Immature natural killer cell (primary cell): ENCODE data around the gene MAP4K4. TPM values are rescaled to one million over a fixed set of nuclear protein-coding genes. Genes with fewer than 3 reads are reported as not detected.
A peak's percentile ranks its signal among the peaks of the same experiment; 100 is the strongest.

Source experiments
- DNase-seq, 3 donors: peaks; one replicate each; pipeline ENCODE4 v3.0.0; 2022; ENCODE audit warnings: mixed read lengths in 1 of 3
- H3K27ac Mint-ChIP-seq, 6 donors: one replicate each; pipeline ENCODE4 v1.8.0; 2020; ENCODE audit warnings: mixed read lengths in 6 of 6, mild to moderate bottlenecking in 5 of 6, inconsistent platforms in 4 of 6, moderate library complexity in 3 of 6
- H3K27me3 Mint-ChIP-seq, 3 donors: one replicate each; pipeline ENCODE4 v1.8.0; 2020 to 2021; ENCODE audit warnings: low read depth in 3 of 3, mild to moderate bottlenecking in 3 of 3, mixed read lengths in 3 of 3, moderate library complexity in 3 of 3, inconsistent platforms in 1 of 3
- H3K36me3 Mint-ChIP-seq, 3 donors: one replicate each; pipeline ENCODE4 v1.8.0; 2020; ENCODE audit warnings: mixed read lengths in 3 of 3, inconsistent platforms in 2 of 3, mild to moderate bottlenecking in 2 of 3
- H3K4me1 Mint-ChIP-seq, 2 donors: one replicate each; pipeline ENCODE4 v1.8.0; 2020; ENCODE audit warnings: inconsistent platforms in 2 of 2, mild to moderate bottlenecking in 2 of 2, mixed read lengths in 2 of 2, moderate library complexity in 1 of 2
- H3K4me3 Mint-ChIP-seq, 5 donors: one replicate each; pipeline ENCODE4 v1.8.0; 2020; ENCODE audit warnings: mild to moderate bottlenecking in 5 of 5, mixed read lengths in 5 of 5, inconsistent platforms in 3 of 5, moderate library complexity in 3 of 5
- H3K9me3 Mint-ChIP-seq, 6 donors: one replicate each; pipeline ENCODE4 v1.8.0; 2020; ENCODE audit warnings: mild to moderate bottlenecking in 6 of 6, mixed read lengths in 6 of 6, inconsistent platforms in 4 of 6, moderate library complexity in 3 of 6
- polyA plus RNA-seq, 3 donors: library from polyadenylated mRNA; unstranded; fragments of 300-500 nt; fragmentation: Illumina TruSeq; gene quantifications; one replicate each; pipeline ENCODE4 v1.2.3, GENCODE V29; 2021

Gene MAP4K4
- polyA plus RNA-seq, 3 donors from 2014 or later = 2.1 to 4.6 (median 3.4) TPM

DNA sequence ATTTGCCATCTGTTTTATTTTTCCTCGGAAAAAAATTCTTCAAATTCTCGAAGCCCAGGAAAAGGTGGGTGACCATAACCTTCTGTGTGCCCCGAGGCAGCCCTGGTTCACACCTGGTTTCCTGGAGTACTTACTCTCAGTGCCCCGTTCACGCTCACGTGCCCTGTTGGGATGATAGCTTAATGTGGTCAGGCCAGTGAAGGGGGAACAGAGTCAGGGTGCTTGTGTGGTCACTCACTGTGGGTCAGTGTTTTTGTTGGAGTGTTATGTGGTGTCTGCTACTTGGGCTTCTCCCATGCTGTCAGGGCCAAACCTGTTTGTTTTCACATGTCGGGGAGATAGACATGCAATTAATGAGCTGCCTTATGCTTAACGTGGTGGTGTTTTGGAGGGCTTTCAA is 78.1 kb downstream of the MAP4K4 start:
- no peaks in the 10 kb centered on the region for H3K9me3 Mint-ChIP-seq
- peaks cover 75 to 92% of the 10 kb centered on the region in 2 donors for H3K4me1 Mint-ChIP-seq
- peak overlapping the region in 2 of 6 donors; percentile 5 to 44 for H3K27ac Mint-ChIP-seq
- DNase-seq = no peak
- H3K27me3 Mint-ChIP-seq = no peaks in the 10 kb centered on the region
- H3K4me3 Mint-ChIP-seq = peak overlapping the region in 1 of 5 donors; percentile 43
- no peaks in the 10 kb centered on the region for H3K36me3 Mint-ChIP-seq

DNA sequence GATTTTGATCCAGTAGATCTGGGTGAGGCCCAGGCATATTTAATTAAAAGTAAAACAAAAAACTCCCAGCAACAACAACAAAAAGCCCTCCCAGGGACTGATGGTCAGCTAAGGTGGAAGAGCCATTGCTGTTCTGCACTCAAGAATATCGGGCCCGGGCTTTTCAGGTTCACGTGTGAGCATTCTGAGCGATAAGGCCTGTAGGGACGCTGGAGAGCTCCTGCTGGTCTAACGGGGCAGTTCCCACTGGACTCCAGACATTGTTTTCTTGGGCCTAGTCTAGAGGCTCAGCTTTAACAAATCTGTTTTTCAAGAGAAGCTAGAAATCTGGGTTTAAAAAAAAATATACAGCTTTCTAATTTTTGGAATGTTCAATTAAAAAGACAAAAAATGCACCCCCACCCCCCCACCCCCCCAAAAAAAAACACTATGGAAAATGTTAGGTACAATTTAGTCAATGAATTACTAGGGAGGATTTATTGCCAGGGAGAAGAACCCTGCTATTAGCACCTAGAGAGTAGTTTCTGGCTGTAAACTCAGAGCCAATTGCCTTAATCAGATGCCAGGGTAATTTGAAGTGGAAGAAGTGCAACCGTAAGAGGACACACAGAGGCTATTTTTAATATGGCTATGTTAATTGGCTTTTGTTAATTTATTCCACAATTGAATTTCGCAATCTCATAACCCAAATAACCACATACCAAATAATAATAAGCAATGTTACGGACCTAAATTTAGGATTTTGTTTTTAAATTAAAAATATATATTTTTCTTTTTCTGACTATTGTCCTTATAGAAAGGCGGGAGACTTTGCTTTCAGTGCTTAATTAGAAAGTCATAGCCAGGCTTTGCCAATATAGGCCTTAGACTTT is 78.9 kb downstream of the MAP4K4 start:
- Mint-ChIP-seq H3K36me3 (no peaks in the 10 kb centered on the region), H3K4me3 (no peak overlapping the region), H3K4me1 (peaks cover 74 to 91% of the 10 kb centered on the region in 2 donors), H3K27ac (no peak overlapping the region), H3K9me3 (no peaks in the 10 kb centered on the region), H3K27me3 (no peaks in the 10 kb centered on the region)
- no peak for DNase-seq

DNA sequence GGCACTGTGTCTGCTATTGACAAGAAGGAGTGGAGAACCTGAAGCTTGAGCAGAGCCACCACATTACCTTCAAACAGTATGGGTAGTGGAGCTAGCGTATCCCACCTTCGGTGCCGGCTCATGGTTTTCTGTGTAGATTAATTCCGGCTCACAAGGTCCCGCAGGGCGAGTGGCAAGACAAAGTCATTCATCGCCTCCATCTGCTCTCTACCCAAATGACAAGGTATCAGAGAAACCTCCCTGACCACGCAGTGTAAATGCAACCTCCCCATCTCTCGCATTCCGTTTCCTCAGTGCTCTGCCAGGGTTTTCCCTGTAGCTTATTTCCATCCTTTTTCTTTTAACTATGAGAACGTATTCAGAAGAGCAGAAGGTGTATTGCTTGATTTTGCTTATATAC is 79.8 kb downstream of the MAP4K4 start:
- Mint-ChIP-seq H3K4me3 (no peak overlapping the region), H3K4me1 (peaks cover 76 to 91% of the 10 kb centered on the region in 2 donors), H3K27ac (no peak overlapping the region), H3K36me3 (no peaks in the 10 kb centered on the region), H3K9me3 (no peaks in the 10 kb centered on the region), H3K27me3 (no peaks in the 10 kb centered on the region)
- no peak for DNase-seq

DNA sequence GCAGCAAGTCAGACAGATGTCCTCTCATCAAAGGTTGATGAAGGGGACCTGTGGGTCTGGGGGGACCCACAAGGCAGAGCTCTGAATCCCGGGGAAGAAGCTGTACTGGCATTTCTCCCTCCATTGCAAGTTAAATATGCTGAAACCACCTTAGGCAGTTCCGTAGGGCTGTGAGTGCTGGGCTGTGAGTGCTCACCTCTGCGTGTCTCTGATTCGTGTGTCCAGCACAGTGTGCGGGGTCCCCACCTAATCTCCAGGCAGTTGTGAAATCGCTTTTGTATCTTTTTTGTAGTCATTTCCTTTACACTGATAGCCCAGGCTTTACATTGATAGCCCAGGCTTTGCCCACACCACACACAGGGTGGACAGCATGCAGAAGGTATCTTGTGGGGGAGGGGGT is 80.6 kb downstream of the MAP4K4 start:
- Mint-ChIP-seq H3K27ac (no peak overlapping the region), H3K4me1 (peaks cover 75 to 91% of the 10 kb centered on the region in 2 donors), H3K9me3 (no peaks in the 10 kb centered on the region), H3K27me3 (no peaks in the 10 kb centered on the region), H3K36me3 (no peaks in the 10 kb centered on the region), H3K4me3 (no peak overlapping the region)
- no peak for DNase-seq

DNA sequence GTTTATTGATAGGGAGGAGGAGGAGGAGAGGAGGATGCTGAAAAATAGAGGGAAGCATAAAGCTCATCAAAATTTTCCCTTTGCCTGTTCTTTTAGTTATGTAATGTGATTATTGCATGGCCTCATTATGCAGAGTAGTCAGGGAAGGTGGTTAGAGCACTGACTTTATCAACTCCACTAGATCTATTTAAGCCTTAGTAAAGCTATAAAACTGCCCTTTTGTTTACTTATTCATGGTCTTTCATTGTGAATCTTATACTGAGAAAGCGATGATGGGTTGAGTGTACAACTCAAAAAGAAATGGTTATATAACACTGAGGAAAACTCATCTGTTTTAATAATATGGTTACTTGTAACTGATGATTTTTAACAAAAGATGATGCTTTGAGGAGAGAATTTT is 81.7 kb downstream of the MAP4K4 start:
- H3K4me3 Mint-ChIP-seq = peak overlapping the region in 1 of 5 donors; percentile 2
- H3K27ac Mint-ChIP-seq = no peak overlapping the region
- DNase-seq = no peak
- H3K9me3 Mint-ChIP-seq = no peaks in the 10 kb centered on the region
- H3K36me3 Mint-ChIP-seq = no peaks in the 10 kb centered on the region
- H3K27me3 Mint-ChIP-seq = peaks cover 0 to 1% (median 0%) of the 10 kb centered on the region in 3 donors
- H3K4me1 Mint-ChIP-seq = peaks cover 77 to 90% of the 10 kb centered on the region in 2 donors

DNA sequence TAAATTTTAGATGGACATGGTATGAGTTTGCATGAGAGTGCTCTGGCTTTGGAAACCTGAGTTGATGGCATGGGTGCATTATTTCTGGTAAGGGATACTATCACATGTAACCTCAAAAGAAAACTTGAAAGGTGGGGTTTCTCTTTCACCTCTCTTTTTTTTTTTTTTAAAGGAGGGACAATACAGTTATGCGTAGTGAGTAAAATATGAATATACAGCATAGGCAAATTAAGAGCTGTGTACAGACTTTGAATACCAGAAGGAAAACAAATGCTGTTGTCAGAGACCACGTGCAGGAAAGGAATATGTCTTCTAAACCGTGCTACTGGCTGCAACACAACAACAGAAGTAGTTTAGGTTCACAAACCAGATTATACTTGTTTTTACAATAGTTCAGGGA is 82.1 kb downstream of the MAP4K4 start:
- Mint-ChIP-seq H3K27ac (peak overlapping the region in 2 of 6 donors; percentile 20 to 39), H3K4me1 (peaks cover 73 to 89% of the 10 kb centered on the region in 2 donors), H3K27me3 (peaks cover 0 to 1% (median 0%) of the 10 kb centered on the region in 3 donors), H3K9me3 (no peaks in the 10 kb centered on the region), H3K36me3 (no peaks in the 10 kb centered on the region), H3K4me3 (peak overlapping the region in 1 of 5 donors; percentile 5)
- DNase-seq = no peak

DNA sequence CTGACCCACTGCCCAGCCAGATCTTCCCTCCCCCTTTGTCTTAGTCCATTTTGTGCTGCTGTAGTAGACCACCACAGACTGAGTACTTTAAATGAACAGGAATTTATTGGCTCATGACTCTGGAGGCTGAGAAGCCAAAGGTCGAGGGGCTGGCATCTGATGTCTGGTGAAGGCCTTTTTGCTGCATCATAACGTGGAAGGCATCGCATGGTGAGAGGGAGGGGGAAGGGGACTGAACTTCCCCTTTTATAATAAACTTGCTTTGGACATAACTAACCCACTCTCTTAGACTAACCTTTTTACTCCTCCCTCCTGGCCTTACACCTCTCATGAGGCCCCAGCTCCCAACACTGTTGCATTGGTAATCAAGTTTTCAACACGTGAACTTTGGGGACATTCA is 83.8 kb downstream of the MAP4K4 start:
- H3K4me3 Mint-ChIP-seq = no peak overlapping the region
- no peak for DNase-seq
- H3K36me3 Mint-ChIP-seq = no peaks in the 10 kb centered on the region
- no peaks in the 10 kb centered on the region for H3K9me3 Mint-ChIP-seq
- H3K4me1 Mint-ChIP-seq = peaks cover 62 to 84% of the 10 kb centered on the region in 2 donors
- H3K27ac Mint-ChIP-seq = no peak overlapping the region
- H3K27me3 Mint-ChIP-seq = peaks cover 0 to 2% (median 1%) of the 10 kb centered on the region in 3 donors

DNA sequence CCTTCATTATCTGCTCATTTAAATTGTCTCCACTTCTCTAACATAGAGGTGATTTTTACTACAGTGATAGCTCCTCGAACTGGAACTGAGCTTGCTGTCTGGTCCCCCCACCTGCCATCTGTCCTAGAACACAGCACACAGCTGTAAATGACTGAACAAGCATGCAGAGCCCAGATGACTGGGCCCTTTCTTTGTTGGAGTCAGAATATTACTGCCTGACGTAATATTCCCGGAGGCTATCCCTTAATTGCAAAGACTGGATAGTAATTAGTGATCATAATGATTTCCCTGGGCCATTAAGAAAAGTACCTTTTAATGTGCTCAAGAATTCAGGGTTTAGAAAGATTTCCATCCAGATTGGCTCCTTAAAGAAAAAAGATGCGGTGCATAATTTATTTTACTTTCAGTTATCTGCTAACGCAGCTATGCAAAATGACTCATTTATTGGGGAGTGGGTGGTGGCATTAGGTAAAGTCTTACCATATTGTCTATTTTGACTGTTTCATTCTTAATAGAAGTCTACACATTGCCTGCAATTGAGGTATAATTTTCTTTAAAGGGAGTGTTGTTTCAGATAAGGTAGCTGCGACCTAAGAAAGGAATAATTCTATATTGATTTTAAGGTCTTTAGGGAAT is 84.4 kb downstream of the MAP4K4 start:
- H3K4me1 Mint-ChIP-seq = peaks cover 62 to 89% of the 10 kb centered on the region in 2 donors
- no peak overlapping the region for H3K4me3 Mint-ChIP-seq
- H3K36me3 Mint-ChIP-seq = no peaks in the 10 kb centered on the region
- DNase-seq = no peak
- H3K9me3 Mint-ChIP-seq = no peaks in the 10 kb centered on the region
- H3K27ac Mint-ChIP-seq = no peak overlapping the region
- peaks cover 0 to 2% (median 1%) of the 10 kb centered on the region in 3 donors for H3K27me3 Mint-ChIP-seq

DNA sequence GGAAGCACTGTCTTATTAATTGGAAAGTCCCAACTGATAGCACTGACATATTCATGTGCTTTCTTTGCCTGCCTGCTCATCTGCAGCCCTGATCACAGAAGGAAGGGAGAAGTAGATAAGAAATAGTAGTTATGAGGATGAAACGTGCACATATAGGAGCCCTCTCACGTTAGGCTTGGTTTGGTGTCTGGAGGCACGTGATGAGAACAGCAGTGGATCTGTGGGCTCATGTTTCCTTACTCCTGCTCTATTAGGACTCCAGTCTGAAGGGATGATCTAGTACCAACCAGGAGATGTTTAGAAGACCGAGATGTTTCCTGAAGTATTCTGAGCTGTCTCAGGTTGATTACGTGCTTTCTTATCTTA is 84.9 kb downstream of the MAP4K4 start:
- no peak overlapping the region for H3K4me3 Mint-ChIP-seq
- peaks cover 61 to 89% of the 10 kb centered on the region in 2 donors for H3K4me1 Mint-ChIP-seq
- H3K27me3 Mint-ChIP-seq = peaks cover 0 to 2% (median 1%) of the 10 kb centered on the region in 3 donors
- DNase-seq = no peak
- H3K27ac Mint-ChIP-seq = no peak overlapping the region
- no peaks in the 10 kb centered on the region for H3K36me3 Mint-ChIP-seq
- H3K9me3 Mint-ChIP-seq = no peaks in the 10 kb centered on the region

DNA sequence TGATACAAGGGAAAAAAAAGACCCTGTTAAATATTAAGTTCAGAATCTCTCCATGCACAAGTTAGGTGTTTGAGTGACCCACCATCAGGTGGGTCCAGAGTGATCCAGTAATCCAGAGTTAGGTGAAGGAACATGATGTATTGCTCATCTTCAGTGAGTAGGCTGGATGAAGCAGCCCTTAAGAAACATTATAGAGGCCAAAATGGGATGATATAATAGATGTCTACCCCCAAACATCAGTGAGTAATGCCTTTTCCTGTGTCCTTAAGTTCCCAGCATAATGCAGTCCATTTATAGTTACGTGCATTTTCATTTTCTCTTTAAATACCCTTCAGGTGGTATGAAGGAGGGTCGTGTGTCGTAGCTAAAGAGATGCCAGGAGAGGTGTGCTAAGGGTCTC is 89.6 kb downstream of the MAP4K4 start:
- no peak overlapping the region for H3K4me3 Mint-ChIP-seq
- H3K9me3 Mint-ChIP-seq = no peaks in the 10 kb centered on the region
- peak overlapping the region in 1 of 6 donors; percentile 6 for H3K27ac Mint-ChIP-seq
- H3K36me3 Mint-ChIP-seq = peaks cover 4 to 10% (median 4%) of the 10 kb centered on the region in 3 donors
- H3K27me3 Mint-ChIP-seq = peaks cover 0 to 3% (median 2%) of the 10 kb centered on the region in 3 donors
- DNase-seq = no peak
- peaks cover 38 to 63% of the 10 kb centered on the region in 2 donors for H3K4me1 Mint-ChIP-seq

DNA sequence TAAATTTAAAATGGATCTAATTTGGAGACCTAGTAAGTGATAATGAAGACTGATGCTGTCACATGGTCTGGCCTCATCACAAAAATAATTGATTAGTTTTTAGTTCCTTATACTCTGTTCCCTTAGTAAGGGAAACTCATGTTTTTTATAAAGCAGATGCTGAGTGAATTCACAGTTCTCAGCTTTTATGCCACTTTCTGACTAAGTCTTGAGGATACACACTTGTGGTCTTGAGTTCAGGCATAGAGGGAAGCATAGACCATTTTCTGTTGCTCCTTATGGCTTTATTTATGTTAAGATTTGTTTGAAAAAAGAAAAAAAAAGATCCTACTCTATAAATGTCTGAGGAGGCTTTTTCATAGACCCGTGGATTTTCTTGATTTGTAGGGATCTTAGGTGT is 91.1 kb downstream of the MAP4K4 start:
- Mint-ChIP-seq H3K27me3 (peaks cover 0 to 3% (median 2%) of the 10 kb centered on the region in 3 donors), H3K4me1 (peaks cover 32 to 53% of the 10 kb centered on the region in 2 donors), H3K27ac (no peak overlapping the region), H3K9me3 (no peaks in the 10 kb centered on the region), H3K36me3 (peaks cover 4 to 10% (median 4%) of the 10 kb centered on the region in 3 donors), H3K4me3 (no peak overlapping the region)
- no peak for DNase-seq

DNA sequence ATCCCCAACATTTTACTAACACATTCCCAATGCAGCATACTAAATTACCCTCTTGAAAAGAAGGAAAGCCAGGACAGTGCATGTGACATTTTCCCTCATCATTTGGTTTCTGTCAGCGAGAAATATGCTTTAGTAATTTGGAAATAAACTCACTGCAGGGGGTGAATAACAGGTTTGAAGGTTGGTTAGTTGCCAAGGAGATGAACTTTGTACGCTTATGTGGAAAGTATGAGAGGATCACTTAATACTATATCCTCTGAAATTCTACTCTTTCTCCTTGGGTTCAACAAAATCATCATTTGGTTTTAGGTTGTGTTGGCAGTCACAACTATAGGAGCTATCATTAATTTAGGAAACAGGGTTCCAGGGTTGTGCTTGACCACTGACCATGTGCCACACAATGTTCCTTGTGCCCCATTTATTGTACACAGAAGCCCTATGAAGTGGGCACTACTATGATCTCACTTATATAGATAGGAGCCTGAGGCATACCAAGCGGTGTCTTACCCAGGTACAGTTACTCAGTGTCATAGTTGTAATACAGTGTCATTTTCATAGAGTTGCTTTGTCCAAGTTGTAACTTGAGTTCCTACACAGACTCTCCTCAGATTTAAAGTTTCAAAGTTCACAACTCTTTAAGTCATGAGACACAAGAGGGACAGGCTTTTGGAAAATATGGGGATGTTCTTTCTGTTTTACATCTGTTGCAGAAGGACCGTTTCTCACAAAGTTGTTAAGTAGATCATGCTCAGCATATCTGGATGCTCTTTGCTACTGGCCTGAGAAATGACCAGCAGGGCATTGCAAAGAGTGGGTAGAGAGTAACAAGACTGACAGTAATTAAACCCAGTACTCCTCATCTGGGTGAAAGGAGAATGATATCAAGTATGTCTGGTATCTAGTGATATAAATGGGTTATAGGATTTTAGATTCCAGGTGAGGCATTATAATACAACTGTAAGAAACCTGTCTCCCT is 91.8 kb downstream of the MAP4K4 start:
- H3K4me1 Mint-ChIP-seq = peaks cover 28 to 46% of the 10 kb centered on the region in 2 donors
- H3K36me3 Mint-ChIP-seq = peaks cover 4 to 10% (median 4%) of the 10 kb centered on the region in 3 donors
- H3K27me3 Mint-ChIP-seq = peaks cover 0 to 2% (median 2%) of the 10 kb centered on the region in 3 donors
- no peak overlapping the region for H3K27ac Mint-ChIP-seq
- no peaks in the 10 kb centered on the region for H3K9me3 Mint-ChIP-seq
- H3K4me3 Mint-ChIP-seq = no peak overlapping the region
- no peak for DNase-seq

DNA sequence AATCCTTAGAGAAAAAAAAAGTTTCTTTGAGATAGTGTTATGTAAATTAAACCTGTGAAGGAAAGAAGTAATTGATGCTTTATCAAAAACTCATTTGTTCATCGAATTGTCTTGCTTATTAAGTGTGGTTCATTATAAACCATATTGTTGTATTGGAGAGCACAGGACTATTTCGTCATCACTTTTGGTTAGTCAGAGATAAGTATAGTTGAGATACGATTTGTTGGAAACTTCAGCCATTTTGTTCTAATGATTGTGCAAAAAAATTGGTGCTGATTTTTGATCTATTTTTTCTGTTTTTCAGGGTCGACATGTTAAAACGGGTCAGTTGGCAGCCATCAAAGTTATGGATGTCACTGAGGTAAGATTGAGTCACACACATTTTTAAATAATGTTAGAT is 92.9 kb downstream of the MAP4K4 start:
- Mint-ChIP-seq H3K27me3 (peaks cover 0 to 2% (median 2%) of the 10 kb centered on the region in 3 donors), H3K4me3 (no peak overlapping the region), H3K36me3 (peaks cover 4 to 10% (median 4%) of the 10 kb centered on the region in 3 donors), H3K9me3 (no peaks in the 10 kb centered on the region), H3K4me1 (peaks cover 24 to 43% of the 10 kb centered on the region in 2 donors), H3K27ac (no peak overlapping the region)
- DNase-seq = no peak
